Kidney (tissue), 14 donors: ENCODE data around the gene CPLX1. TPM values are rescaled to one million over a fixed set of nuclear protein-coding genes. Genes with fewer than 3 reads are reported as not detected.
A peak's percentile ranks its signal among the peaks of the same experiment; 100 is the strongest.

Experiments
- DNase-seq, 5 donors: peaks; one replicate each; pipeline ENCODE4 v3.0.0-alpha.2; 2013 to 2020
- FAIRE-seq: peaks from 2 replicates; lab custom pipeline; 2012; peaks lifted over from hg19 to GRCh38; lab: Jason Lieb, UNC
- H3K27ac ChIP-seq, 2 donors: one replicate each; pipeline ENCODE4 v1.7.0; 2013; ENCODE audit warnings: low read depth in 2 of 2, low read length in 2 of 2, inconsistent platforms in 1 of 2
- H3K27me3 ChIP-seq: one replicate; pipeline ENCODE4 v1.7.1; 2013; ENCODE audit warnings: low read length, inconsistent platforms; ENCODE audit not compliant: control insufficient read depth, insufficient read depth
- H3K36me3 ChIP-seq, 3 donors: one replicate each; pipeline versions ENCODE4 v1.7.0 to v1.7.1; 2013; ENCODE audit warnings: low read length in 3 of 3, control low read depth in 1 of 3, inconsistent platforms in 1 of 3; ENCODE audit not compliant: insufficient read depth in 3 of 3, control insufficient read depth in 2 of 3
- H3K4me1 ChIP-seq, 3 donors: one replicate each; pipeline versions ENCODE4 v1.7.0 to v1.7.1; 2013; ENCODE audit warnings: low read length in 3 of 3, inconsistent platforms in 1 of 3, low read depth in 1 of 3; ENCODE audit not compliant: control insufficient read depth in 2 of 3, insufficient read depth in 2 of 3
- H3K4me3 ChIP-seq, 3 donors: one replicate each; pipeline versions ENCODE4 v1.7.0 to v1.8.1; 2013; ENCODE audit warnings: low read length in 3 of 3, control low read depth in 1 of 3, inconsistent platforms in 1 of 3
- H3K9ac ChIP-seq, 3 donors: one replicate each; pipeline versions ENCODE4 v1.7.0 to v1.7.1; 2013; ENCODE audit warnings: low read length in 3 of 3, control low read depth in 1 of 3, inconsistent platforms in 1 of 3
- H3K9me3 ChIP-seq, 3 donors: one replicate each; pipeline versions ENCODE4 v1.7.0 to v1.7.1; 2013; ENCODE audit warnings: low read length in 3 of 3, control low read depth in 1 of 3, inconsistent platforms in 1 of 3; ENCODE audit not compliant: control insufficient read depth in 2 of 3, insufficient read depth in 1 of 3
- intact Hi-C: fragments of 100-400 bp; cut with DNase I; formaldehyde crosslinking; loops from one replicate; pipeline ENCODE4 v1.11.1; 2022
- polyA plus RNA-seq: library from polyadenylated mRNA; stranded (reverse); fragments of 350-450 nt; fragmentation: Illumina TruSeq; extraction: RNeasy Lipid Tissue Mini Kit (QIAGEN cat#74804); gene quantifications from one replicate; pipeline ENCODE4 v1.2.3, GENCODE V29; 2014; ENCODE audit warnings: low read depth, low replicate concordance; ENCODE audit not compliant: insufficient read depth
- total RNA-seq: library from RNA; stranded (reverse); fragmentation: NEBNext Ultra II Directional; extraction: Animal tissue kit (Norgen Biotek cat#: 25700); gene quantifications from one replicate; pipeline ENCODE4 v1.2.1, GENCODE V29; 2021
- TF ChIP-seq, protein P1 (sequence below): IDR thresholded peaks from 3 replicates; pipeline ENCODE4 v1.5.1; 2012; ENCODE audit warnings: mild to moderate bottlenecking, moderate library complexity, borderline replicate concordance; ENCODE audit not compliant: insufficient read depth; ENCODE audit errors: extremely low read depth
- donor health status: control.
- donor health status: control.
- donor health status: control.
- donor health status: control.
- donor health status: control.
- donor health status: DM: yes; HTN: yes; CAD: no.
- donor health status: Normal renal cell carcinoma (clear cell type).

Gene CPLX1
- total and polyA plus RNA-seq, 2 donors from 2014 or later, result 3.9 to 10.2 TPM

DNA sequence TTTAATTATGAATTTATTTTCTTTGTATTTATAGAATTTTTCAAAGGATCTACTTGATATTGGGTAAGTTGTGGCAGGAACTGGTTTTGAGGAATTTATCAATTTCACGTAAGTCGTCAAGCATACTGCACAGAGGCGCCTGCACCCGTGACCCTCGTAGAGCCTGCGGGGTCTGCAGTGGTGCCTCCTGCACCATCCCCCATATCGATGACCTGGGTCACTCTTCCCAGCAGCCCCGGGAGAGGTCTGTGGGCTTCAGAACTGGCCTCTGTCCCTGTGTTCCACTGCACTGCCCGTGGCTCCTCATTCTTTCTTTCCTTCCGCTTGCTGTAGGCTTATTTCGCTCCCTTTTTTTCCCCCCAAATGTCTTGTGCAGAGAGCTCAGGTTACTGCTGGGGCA, 31.5 kb upstream of the CPLX1 start:
- Histone ChIP-seq H3K9ac (no peak overlapping the region), H3K4me1 (no peaks in the 10 kb centered on the region), H3K27me3 (no peaks in the 10 kb centered on the region), H3K4me3 (no peak overlapping the region), H3K36me3 (peaks cover 2 to 24% (median 19%) of the 10 kb centered on the region in 3 donors), H3K27ac (no peak overlapping the region), H3K9me3 (no peaks in the 10 kb centered on the region)
- intact Hi-C loops, result no loop called here
- FAIRE-seq, result no peak
- TF ChIP-seq, protein P1, sequence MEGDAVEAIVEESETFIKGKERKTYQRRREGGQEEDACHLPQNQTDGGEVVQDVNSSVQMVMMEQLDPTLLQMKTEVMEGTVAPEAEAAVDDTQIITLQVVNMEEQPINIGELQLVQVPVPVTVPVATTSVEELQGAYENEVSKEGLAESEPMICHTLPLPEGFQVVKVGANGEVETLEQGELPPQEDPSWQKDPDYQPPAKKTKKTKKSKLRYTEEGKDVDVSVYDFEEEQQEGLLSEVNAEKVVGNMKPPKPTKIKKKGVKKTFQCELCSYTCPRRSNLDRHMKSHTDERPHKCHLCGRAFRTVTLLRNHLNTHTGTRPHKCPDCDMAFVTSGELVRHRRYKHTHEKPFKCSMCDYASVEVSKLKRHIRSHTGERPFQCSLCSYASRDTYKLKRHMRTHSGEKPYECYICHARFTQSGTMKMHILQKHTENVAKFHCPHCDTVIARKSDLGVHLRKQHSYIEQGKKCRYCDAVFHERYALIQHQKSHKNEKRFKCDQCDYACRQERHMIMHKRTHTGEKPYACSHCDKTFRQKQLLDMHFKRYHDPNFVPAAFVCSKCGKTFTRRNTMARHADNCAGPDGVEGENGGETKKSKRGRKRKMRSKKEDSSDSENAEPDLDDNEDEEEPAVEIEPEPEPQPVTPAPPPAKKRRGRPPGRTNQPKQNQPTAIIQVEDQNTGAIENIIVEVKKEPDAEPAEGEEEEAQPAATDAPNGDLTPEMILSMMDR, result no peak
- DNase-seq, result peak in 2 of 5 donors; percentile 16 to 45

DNA sequence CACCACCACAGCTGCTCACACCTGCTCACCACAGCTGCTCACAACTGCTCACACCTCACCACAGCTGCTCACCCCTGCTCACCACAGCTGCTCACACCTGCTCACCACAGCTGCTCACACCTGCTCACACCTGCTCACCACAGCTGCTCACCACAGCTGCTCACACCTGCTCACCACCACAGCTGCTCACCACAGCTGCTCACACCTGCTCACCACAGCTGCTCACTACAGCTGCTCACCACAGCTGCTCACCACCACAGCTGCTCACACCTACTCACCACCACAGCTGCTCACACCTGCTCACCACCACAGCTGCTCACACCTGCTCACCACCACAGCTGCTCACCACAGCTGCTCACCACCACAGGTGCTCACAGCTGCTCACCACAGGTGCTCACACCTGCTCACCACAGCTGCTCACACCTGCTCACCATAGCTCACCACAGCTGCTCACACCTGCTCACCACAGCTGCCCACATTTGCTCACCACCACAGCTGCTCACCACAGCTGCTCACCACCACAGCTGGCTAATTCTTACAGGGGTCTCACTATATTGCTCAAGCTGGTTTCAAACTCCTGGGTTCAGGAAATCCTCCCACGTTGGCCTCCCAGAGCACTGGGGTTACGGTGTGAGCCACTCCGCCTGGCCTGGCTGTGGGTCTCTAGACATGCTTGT, 30.4 kb upstream of the CPLX1 start:
- Histone ChIP-seq H3K27ac (no peak overlapping the region), H3K27me3 (no peaks in the 10 kb centered on the region), H3K4me3 (no peak overlapping the region), H3K36me3 (peaks cover 2 to 24% (median 15%) of the 10 kb centered on the region in 3 donors), H3K9me3 (no peaks in the 10 kb centered on the region), H3K4me1 (no peaks in the 10 kb centered on the region), H3K9ac (no peak overlapping the region)
- peak in 1 of 5 donors; percentile 36 for DNase-seq
- TF ChIP-seq, protein P1, result no peak
- no peak for FAIRE-seq
- intact Hi-C loops, result no loop called here

DNA sequence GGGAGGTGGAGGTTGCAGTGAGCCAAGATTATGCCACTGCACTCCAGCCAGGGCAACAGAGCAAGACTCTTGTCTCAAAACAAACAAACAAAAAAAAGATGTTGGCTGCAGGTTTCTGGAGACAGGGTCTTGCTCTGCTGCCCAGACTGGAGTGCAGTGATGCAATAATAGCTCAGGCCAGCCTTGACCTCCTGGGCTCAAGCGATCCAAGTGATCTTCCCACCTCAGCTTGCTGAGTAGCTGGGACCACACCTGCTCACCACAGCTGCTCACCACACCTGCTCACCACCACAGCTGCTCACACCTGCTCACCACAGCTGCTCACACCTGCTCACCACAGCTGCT, 29.9 kb upstream of the CPLX1 start:
- Histone ChIP-seq H3K27ac (no peak overlapping the region), H3K36me3 (peaks cover 2 to 29% (median 15%) of the 10 kb centered on the region in 3 donors), H3K9me3 (no peaks in the 10 kb centered on the region), H3K9ac (no peak overlapping the region), H3K27me3 (no peaks in the 10 kb centered on the region), H3K4me1 (no peaks in the 10 kb centered on the region), H3K4me3 (no peak overlapping the region)
- TF ChIP-seq, protein P1, result no peak
- no peak for FAIRE-seq
- peak in 1 of 5 donors; percentile 16 for DNase-seq
- intact Hi-C loops, result no loop called here
